ENCODE results near the gene COA1. TPM values are rescaled to one million over a fixed set of nuclear protein-coding genes. Genes with fewer than 3 reads are reported as not detected.

The COA1 gene
- total and polyA plus RNA-seq, 9 of the 15 experiments (the other 6 are each of a cell fraction or from before 2014, with no cell fraction given), result 98.9 to 463 (median 181) TPM

DNA sequence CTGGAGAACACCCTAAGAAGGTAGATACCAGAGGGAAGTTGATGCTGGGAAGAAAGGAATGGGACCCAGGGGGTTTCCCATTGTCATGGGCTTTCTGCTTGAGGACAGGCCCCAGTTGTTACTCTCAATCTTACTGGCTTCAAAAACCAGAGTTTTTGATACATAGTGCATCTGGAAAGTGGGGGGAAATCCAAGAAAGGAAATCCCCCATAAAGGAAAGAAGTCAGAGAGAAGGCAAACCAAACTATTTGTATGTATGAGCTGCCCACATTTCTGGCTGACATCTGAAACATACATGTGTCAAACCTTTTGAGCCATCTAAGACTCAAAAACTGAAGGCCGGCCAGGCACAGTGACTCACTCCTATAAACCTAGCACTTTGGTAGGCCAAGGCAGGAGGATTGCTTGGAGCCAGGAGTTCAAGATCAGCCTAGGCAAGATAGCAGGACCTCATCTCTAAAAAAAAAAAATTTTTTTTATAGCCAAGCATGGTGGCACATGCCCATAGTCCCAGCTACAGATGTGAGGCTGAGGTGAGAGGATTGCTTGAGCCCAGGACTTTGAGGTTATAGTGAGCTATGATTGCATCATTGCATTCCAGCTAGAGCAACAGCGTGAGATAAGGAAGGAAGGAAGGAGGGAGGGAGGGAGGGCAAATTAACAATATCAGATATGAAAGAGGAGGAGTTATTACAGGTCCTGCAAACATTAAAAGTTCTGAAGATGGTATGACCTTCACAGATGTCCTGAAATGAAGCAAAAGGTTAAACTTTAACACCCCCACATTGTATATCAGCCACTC is 6.7 kb upstream of the COA1 start (continued):
- TF ChIP-seq, protein P1, sequence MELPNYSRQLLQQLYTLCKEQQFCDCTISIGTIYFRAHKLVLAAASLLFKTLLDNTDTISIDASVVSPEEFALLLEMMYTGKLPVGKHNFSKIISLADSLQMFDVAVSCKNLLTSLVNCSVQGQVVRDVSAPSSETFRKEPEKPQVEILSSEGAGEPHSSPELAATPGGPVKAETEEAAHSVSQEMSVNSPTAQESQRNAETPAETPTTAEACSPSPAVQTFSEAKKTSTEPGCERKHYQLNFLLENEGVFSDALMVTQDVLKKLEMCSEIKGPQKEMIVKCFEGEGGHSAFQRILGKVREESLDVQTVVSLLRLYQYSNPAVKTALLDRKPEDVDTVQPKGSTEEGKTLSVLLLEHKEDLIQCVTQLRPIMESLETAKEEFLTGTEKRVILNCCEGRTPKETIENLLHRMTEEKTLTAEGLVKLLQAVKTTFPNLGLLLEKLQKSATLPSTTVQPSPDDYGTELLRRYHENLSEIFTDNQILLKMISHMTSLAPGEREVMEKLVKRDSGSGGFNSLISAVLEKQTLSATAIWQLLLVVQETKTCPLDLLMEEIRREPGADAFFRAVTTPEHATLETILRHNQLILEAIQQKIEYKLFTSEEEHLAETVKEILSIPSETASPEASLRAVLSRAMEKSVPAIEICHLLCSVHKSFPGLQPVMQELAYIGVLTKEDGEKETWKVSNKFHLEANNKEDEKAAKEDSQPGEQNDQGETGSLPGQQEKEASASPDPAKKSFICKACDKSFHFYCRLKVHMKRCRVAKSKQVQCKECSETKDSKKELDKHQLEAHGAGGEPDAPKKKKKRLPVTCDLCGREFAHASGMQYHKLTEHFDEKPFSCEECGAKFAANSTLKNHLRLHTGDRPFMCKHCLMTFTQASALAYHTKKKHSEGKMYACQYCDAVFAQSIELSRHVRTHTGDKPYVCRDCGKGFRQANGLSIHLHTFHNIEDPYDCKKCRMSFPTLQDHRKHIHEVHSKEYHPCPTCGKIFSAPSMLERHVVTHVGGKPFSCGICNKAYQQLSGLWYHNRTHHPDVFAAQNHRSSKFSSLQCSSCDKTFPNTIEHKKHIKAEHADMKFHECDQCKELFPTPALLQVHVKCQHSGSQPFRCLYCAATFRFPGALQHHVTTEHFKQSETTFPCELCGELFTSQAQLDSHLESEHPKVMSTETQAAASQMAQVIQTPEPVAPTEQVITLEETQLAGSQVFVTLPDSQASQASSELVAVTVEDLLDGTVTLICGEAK (IDR thresholded peaks at IDR 0.05), result peak; percentile 21; the same call in 1 of the 2 replicates
- TF ChIP-seq, protein P1 (CRISPR knock-in tag; IDR thresholded peaks at IDR 0.05), result no peak
- TF ChIP-seq ZNF766 (CRISPR knock-in tag; conservative IDR thresholded peaks at IDR 0.05) (peak; percentile 98), SAP30 (IDR thresholded peaks at IDR 0.05; ENCODE audit: borderline replicate concordance, insufficient read depth, low read depth, low read length, poor library complexity, severe bottlenecking) (no peak), ZBTB8A (IDR thresholded peaks at IDR 0.05; ENCODE audit: partially characterized antibody) (no peak), TRIM28 (IDR thresholded peaks at IDR 0.05) (no peak)
